Measurements from ENCODE around the gene MYH7B.

The MYH7B gene

GRCh38 chr20:34977365-34978091 lies 21.9 kb downstream of the MYH7B start:
- no peak for DNase-seq

DNA sequence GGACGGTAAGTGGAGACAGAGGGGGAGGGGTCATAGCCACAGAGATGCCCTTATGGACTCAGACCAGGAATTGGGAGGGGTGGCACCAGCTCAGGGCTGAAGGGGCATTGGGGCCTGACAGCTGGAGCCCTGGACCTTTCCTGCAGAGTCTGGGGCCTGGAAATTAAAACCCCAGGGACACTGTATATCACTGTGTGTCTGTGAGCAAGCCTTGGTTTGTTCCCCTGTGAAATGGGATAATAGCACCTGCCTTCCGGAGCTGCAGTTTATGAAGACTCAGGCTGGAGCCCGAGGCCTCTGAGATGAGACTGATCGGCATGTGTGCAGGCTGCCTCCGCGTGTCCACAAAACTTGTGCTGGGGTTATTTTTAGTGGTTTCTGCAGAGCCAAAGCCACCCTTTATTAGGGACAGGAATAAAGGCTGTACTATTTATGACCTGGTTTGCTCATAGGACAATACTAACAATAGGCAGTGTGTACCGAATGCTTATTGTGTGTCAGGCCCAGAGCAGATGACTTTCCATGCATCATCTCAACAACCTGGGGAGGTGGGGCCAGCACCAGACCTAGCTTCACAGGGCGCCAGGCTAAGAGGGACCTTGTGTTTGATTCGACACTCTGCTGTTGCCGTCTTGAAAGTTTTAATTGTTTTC lies 22.6 kb downstream of the MYH7B start:
- no peak for DNase-seq

DNA sequence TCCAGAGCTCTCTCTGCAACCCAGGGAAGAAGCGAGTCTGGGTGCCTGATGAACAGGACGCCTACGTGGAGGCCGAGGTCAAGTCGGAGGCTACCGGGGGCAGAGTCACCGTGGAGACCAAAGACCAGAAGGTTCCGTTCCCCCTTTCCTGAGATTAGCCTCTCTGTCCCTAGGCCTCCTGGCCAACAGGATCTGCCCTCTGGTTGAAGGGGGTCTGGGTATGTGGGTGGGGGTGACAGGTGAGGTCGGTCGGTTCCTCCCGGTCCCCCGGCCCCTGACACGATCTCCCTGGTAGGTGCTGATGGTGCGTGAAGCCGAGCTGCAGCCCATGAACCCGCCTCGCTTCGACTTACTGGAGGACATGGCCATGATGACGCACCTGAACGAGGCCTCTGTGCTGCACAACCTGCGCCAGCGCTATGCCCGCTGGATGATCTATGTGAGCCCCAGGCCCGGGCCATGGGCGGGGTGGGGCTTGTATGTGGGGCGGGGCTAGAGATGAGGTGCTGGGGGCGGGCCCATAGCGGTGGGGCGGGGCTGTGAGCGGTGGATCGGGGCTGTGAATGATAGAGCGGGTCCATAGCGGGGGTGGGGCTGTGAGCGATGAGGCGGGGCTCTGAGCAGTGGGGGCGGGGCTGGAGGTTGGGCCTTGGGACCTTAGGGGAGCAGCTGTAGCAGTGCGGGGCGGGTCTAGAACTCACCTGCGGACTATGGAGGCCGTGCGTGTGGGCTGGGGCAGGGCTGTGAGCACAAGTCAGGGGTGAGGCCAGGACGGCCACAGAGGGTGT lies 23.9 kb downstream of the MYH7B start:
- no peak for DNase-seq

GRCh38 chr20:34980543-34981233 lies 25.0 kb downstream of the MYH7B start:
- DNase-seq: no peak

DNA sequence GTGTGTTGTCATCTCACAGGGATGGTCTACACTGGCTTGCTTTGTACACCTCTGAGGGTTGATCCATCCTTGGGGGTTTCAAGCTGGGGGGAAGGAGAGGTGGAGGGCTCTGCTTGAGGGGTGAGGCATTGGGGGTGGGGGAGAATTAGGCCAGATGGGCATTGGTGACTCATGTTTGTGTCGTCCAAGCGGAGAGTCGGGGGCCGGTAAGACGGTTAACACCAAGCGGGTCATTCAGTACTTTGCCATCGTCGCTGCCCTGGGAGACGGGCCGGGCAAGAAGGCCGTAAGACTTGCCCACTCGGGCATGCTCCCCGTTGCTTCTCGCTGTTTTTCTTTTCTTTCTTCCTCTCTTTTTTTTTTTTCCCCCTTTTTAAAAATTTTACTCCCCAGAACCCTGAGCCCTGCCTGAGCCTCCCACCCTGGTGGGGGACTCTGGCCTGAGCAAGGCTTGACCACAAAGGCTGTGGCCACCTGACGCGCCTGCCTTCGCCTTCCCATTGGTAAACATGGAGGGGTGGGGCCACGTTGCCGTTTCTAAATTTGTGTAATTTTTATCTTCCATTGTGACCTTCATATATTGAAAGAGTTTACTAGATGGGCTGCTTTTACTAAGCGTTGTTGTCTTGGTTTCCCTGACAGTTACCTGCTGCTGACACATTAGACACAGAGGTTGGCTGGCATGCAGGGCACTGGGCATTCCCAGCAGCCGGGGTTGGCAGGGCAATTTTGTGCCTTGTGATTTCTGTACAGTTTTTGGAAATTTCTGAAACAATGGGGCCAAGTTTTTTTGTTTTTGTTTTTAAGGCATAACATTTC lies 26.8 kb downstream of the MYH7B start:
- DNase-seq: no peak

GRCh38 chr20:34983089-34983820 lies 27.6 kb downstream of the MYH7B start:
- DNase-seq: no peak

DNA sequence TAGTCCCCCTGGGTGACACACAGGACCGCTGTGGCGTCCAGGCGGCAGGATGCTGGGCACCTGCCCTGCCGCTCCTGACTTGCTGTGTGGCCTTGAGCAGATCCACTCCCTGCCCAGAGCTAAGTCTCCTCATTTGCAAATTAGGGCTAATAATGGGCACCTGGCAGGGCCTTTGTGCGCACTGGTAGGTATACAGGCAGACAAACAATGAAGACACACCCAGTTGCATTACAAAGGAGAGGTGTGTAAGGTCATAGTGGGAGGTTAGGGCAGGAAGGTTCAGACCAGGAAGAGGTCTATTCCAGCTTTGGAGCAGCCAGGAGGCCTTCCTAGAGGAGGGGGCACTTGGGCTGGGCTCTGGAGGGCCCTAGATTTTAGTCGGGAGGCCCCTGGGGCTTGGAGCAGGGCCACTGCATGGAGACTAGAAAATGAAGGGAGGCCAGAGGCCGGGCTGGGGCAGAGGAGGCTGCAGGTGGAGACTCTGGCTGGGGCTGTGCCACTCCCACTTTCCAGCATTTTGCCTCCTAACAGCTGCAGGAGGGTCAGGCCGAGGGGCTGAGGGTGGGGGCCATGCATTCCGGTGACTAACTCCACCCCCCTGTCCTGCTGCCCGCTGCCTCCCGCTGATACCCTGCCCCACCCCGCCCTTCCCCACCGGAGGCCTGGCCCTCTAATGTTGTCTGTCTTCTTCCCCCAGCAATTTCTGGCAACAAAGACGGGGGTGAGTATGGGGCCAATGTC lies 28.5 kb downstream of the MYH7B start:
- no peak for DNase-seq

DNA sequence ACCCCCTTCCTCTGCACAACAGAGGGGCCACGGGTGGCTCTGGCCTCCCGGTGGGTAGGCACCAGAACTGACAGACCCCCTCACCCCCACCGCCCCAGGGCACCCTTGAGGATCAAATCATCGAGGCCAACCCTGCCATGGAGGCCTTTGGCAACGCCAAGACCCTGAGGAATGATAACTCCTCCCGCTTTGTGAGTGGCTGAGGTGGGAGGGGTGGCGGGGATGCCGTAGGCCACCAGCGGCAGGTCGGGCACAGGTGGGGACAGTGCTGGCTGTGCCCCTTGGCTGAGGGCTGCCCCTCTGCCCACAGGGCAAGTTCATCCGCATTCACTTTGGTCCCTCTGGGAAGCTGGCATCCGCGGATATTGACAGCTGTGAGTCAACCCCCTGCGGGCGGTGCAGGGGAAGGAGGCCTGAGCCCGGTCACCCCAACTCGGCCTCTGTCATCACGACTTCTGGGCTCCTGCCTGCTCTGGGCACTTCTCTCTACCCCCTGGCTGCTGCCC lies 29.1 kb downstream of the MYH7B start:
- no peak for DNase-seq

GRCh38 chr20:34985461-34986310 lies 30.0 kb downstream of the MYH7B start:
- DNase-seq: no peak

- no peak for DNase-seq
Measured at GRCh38 chr20:34986311-34987287, 30.9 kb downstream of the MYH7B start.

- DNase-seq: no peak
Measured at GRCh38 chr20:34987288-34988190, 31.9 kb downstream of the MYH7B start.

GRCh38 chr20:34988191-34988540 lies 32.5 kb downstream of the MYH7B start:
- DNase-seq: no peak

DNA sequence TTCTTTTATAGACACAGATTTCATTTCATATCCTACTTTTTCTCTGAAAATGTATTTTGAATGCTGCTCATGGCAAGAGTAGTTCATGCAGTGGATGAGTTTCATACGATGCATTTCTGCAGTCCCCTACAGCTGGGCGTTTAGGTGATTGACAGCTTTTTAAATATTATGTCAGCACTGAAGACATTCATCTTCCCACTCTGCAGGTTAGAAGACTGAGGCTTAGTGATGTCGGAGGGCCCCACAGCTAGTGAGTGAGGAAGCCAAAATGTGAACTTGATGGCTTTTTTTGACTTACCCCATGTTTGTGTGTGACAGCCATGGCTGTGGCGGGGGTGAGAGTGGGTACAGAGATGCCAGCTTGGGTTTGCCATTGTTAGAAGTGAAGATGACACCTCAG lies 33.5 kb downstream of the MYH7B start:
- DNase-seq: no peak

DNA sequence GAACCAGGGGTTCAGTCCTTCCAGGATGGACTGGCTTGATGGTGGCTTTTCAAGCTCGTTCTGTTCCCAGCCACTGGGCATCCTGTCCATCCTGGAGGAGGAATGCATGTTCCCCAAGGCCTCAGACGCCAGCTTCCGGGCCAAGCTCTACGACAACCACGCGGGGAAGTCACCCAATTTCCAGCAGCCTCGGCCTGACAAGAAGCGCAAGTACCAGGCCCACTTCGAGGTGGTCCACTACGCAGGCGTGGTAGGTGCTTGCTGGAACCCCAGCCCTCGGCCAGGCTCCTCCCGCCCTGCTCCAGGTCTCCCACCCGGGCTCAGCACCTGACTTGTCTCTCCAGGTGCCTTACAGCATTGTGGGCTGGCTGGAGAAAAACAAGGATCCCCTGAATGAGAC lies 34.0 kb downstream of the MYH7B start:
- no peak for DNase-seq

- no peak for DNase-seq
Measured at GRCh38 chr20:34990231-34990630, 34.6 kb downstream of the MYH7B start.

- DNase-seq: no peak
Measured at GRCh38 chr20:34990661-34991214, 35.1 kb downstream of the MYH7B start.

All from fibroblast of skin of back (primary cell).